ENCODE measurements around the gene OXSM.

OXSM gene

GRCh38 chr3:25820816-25821486, 31.1 kb downstream of the OXSM start:
- H3K27ac ChIP-seq: no peak overlapping the region
- TF ChIP-seq ZFX (IDR thresholded peaks at IDR 0.05; ENCODE audit: borderline replicate concordance) (no peak), CTCF (IDR thresholded peaks at IDR 0.05) (no peak)

GRCh38 chr3:25821746-25822573, 32.1 kb downstream of the OXSM start:
- H3K27ac ChIP-seq: no peak overlapping the region
- TF ChIP-seq ZFX (IDR thresholded peaks at IDR 0.05; ENCODE audit: borderline replicate concordance) (no peak), CTCF (IDR thresholded peaks at IDR 0.05) (no peak)

- TF ChIP-seq ZFX (IDR thresholded peaks at IDR 0.05; ENCODE audit: borderline replicate concordance): no peak
- TF ChIP-seq CTCF (IDR thresholded peaks at IDR 0.05): no peak
Measured at GRCh38 chr3:25823314-25823713, 33.4 kb downstream of the OXSM start.

GRCh38 chr3:25826510-25826909, 36.6 kb downstream of the OXSM start:
- TF ChIP-seq ZFX (IDR thresholded peaks at IDR 0.05; ENCODE audit: borderline replicate concordance) (no peak), CTCF (IDR thresholded peaks at IDR 0.05) (no peak)
- H3K27ac ChIP-seq: no peak overlapping the region

More at GRCh38 chr3:25823314-25823713, 33.4 kb downstream of the OXSM start:
- no peak overlapping the region for H3K27ac ChIP-seq

GRCh38 chr3:25830373-25831280, 40.7 kb downstream of the OXSM start:
- no peak overlapping the region for H3K27ac ChIP-seq
- no peak for TF ChIP-seq CTCF (IDR thresholded peaks at IDR 0.05)
- TF ChIP-seq ZFX (IDR thresholded peaks at IDR 0.05; ENCODE audit: borderline replicate concordance): no peak

- no peak overlapping the region for H3K27ac ChIP-seq
- TF ChIP-seq ZFX (IDR thresholded peaks at IDR 0.05; ENCODE audit: borderline replicate concordance) (no peak), CTCF (IDR thresholded peaks at IDR 0.05) (0 out of 2 replicates have a peak, but pooled peaks have one; percentile 18)
Measured at GRCh38 chr3:25831578-25831977, 41.7 kb downstream of the OXSM start.
